ENCODE results near the gene CCDC146.
A peak's percentile ranks its signal among the peaks of the same experiment; 100 is the strongest.

DNA sequence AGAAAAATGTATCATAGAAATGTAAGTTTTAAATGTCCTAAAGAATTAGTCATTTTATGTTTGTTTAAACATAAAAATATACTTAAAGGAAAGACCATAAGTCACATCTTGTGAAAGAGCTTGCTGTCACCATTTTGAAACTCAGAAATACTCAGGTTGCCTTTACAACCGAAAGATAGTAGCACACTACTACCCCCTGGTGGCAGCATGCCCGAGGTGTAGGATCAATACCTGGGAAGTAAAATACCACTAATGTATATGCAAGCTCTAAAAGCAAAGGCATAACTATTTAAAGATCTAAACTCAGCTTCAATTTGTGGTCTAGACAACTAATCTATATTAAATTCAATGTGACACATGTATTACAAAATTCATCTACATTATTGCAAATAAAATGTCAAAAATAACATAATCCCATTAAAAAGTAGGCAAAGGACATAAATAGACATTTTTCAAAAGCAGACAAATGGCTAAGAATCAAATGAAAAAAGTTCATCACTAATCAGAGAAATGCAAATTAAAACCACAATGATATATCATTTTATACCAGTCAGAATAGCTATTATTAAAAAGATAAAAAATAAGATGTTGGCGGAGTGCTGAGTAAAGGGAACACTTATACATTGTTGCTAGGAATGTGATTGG is 124.9 kb downstream of the CCDC146 start:
- TF ChIP-seq, protein P1, sequence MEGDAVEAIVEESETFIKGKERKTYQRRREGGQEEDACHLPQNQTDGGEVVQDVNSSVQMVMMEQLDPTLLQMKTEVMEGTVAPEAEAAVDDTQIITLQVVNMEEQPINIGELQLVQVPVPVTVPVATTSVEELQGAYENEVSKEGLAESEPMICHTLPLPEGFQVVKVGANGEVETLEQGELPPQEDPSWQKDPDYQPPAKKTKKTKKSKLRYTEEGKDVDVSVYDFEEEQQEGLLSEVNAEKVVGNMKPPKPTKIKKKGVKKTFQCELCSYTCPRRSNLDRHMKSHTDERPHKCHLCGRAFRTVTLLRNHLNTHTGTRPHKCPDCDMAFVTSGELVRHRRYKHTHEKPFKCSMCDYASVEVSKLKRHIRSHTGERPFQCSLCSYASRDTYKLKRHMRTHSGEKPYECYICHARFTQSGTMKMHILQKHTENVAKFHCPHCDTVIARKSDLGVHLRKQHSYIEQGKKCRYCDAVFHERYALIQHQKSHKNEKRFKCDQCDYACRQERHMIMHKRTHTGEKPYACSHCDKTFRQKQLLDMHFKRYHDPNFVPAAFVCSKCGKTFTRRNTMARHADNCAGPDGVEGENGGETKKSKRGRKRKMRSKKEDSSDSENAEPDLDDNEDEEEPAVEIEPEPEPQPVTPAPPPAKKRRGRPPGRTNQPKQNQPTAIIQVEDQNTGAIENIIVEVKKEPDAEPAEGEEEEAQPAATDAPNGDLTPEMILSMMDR (conservative IDR thresholded peaks at IDR 0.05 in 1 of 2, IDR thresholded peaks at IDR 0.05 in 1 of 2; ENCODE audit: extremely low read depth in 1 of 2, insufficient read depth in 1 of 2, low read depth in 1 of 2, low read length in 2 of 2): peak; percentile 82 to 90
- TF ChIP-seq EZH2 (IDR thresholded peaks at IDR 0.05; ENCODE audit: borderline replicate concordance, low read length): no peak
